GM12892 (cell line): ENCODE data around the gene ANK3.

Experiments
- DNase-seq: peaks from one replicate; pipeline ENCODE4 v3.0.0; 2011; ENCODE audit not compliant: insufficient read length
- FAIRE-seq: peaks from 2 replicates; lab custom pipeline; 2011; peaks lifted over from hg19 to GRCh38; lab: Jason Lieb, UNC
- POLR2A ChIP-seq: IDR thresholded peaks from 2 replicates; pipeline ENCODE4 v1.6.1; 2011; ENCODE audit warnings: low read depth, low read length, control low read depth
- POLR2AphosphoS5 ChIP-seq: IDR thresholded peaks from 2 replicates; pipeline ENCODE4 v1.6.1; 2011; ENCODE audit warnings: low read depth, low read length, control low read depth
- TAF1 ChIP-seq: IDR thresholded peaks from 2 replicates; pipeline ENCODE4 v1.6.1; 2011; ENCODE audit warnings: low read depth, mild to moderate bottlenecking, control low read depth, low read length, borderline replicate concordance

ANK3 gene

GRCh38 chr10:60200012-60200681, 189.5 kb downstream of the ANK3 start:
- TF ChIP-seq POLR2AphosphoS5 (no peak), TAF1 (no peak), POLR2A (no peak)
- no peak for FAIRE-seq
- DNase-seq, result no peak

- no peak for TF ChIP-seq POLR2AphosphoS5
- no peak for FAIRE-seq
- no peak for DNase-seq
These were observed 192.5 kb downstream of the ANK3 start for GRCh38 chr10:60197206-60197605.

- no peak for FAIRE-seq
- no peak for DNase-seq
- TF ChIP-seq POLR2A (no peak), POLR2AphosphoS5 (no peak), TAF1 (no peak)
These were observed 195.3 kb downstream of the ANK3 start for GRCh38 chr10:60194421-60194820.

GRCh38 chr10:60192946-60193345, 196.7 kb downstream of the ANK3 start:
- TF ChIP-seq TAF1 (no peak), POLR2AphosphoS5 (no peak), POLR2A (no peak)
- no peak for FAIRE-seq
- no peak for DNase-seq

- no peak for DNase-seq
- FAIRE-seq, result no peak
- no peak for TF ChIP-seq TAF1
- no peak for TF ChIP-seq POLR2AphosphoS5
- TF ChIP-seq POLR2A, result no peak
These were observed 199.7 kb downstream of the ANK3 start for GRCh38 chr10:60189861-60190475.

- no peak for DNase-seq
- FAIRE-seq, result no peak
- TF ChIP-seq POLR2AphosphoS5, result no peak
- TF ChIP-seq POLR2A, result no peak
- TF ChIP-seq TAF1, result no peak
These were observed 201.1 kb downstream of the ANK3 start for GRCh38 chr10:60188548-60188947.

GRCh38 chr10:60187691-60188090, 202.0 kb downstream of the ANK3 start:
- DNase-seq (no peak), FAIRE-seq (no peak)
- TF ChIP-seq POLR2AphosphoS5, result no peak
- no peak for TF ChIP-seq POLR2A
- TF ChIP-seq TAF1, result no peak

- FAIRE-seq (no peak), DNase-seq (no peak)
- TF ChIP-seq POLR2A, result no peak
- TF ChIP-seq TAF1, result no peak
- no peak for TF ChIP-seq POLR2AphosphoS5
These were observed 203.2 kb downstream of the ANK3 start for GRCh38 chr10:60186315-60187071.

- TF ChIP-seq POLR2A (no peak), TAF1 (no peak), POLR2AphosphoS5 (no peak)
- DNase-seq (no peak), FAIRE-seq (no peak)
These were observed 204.3 kb downstream of the ANK3 start for GRCh38 chr10:60185421-60185820.

GRCh38 chr10:60182691-60183090, 207.0 kb downstream of the ANK3 start:
- no peak for TF ChIP-seq TAF1
- no peak for TF ChIP-seq POLR2AphosphoS5
- no peak for TF ChIP-seq POLR2A
- DNase-seq (no peak), FAIRE-seq (no peak)

GRCh38 chr10:60176925-60177324, 212.8 kb downstream of the ANK3 start:
- DNase-seq, result no peak
- TF ChIP-seq POLR2AphosphoS5, result no peak
- no peak for TF ChIP-seq TAF1
- TF ChIP-seq POLR2A, result no peak
- no peak for FAIRE-seq

- TF ChIP-seq TAF1 (no peak), POLR2AphosphoS5 (no peak), POLR2A (no peak)
- FAIRE-seq, result no peak
- DNase-seq, result no peak
These were observed 214.2 kb downstream of the ANK3 start for GRCh38 chr10:60175441-60175971.
